IMR-90 (cell line): ENCODE measurements around the gene ZNF546. TPM values are rescaled to one million over a fixed set of nuclear protein-coding genes. Genes with fewer than 3 reads are reported as not detected.

Experiments used
- ATAC-seq: fragments of 200-7000 bp; cut with Tn5 transposase; 2 replicates; pipeline ENCODE4 v1.9.1; 2020; ENCODE audit warnings: low read depth, mild to moderate bottlenecking, moderate library complexity
- BruUV-seq: library from RNA; stranded (reverse); fragments of 400-500 nt; replicated peaks from 2 replicates; lab custom pipeline; 2021; lab: Mats Ljungman, UMichigan
- CTCF ChIA-PET: fragments of 300-600 bp; formaldehyde crosslinking; extraction: SDS; loops from one replicate; lab custom pipeline; 2021; ENCODE audit warnings: antibody characterized with exemption; lab: Yijun Ruan, JAX
- POLR2A ChIA-PET: fragments of 300-600 bp; sonication (Branson Sonifier 250); formaldehyde crosslinking; loops from one replicate; lab custom pipeline; 2022; ENCODE audit warnings: antibody characterized with exemption; ENCODE audit not compliant: unreplicated experiment; lab: Charles Lee
- DNase-seq: peaks from one replicate; pipeline ENCODE4 v3.0.0; 2013
- H2AFZ ChIP-seq: replicated peaks from 2 replicates; pipeline ENCODE3; 2013; ENCODE audit warnings: low read length, mild to moderate bottlenecking; ENCODE audit not compliant: poor library complexity
- H2AK5ac ChIP-seq: 2 replicates; pipeline ENCODE4 v1.6.1; 2013; ENCODE audit warnings: low read depth, low read length, inconsistent platforms
- H2AK9ac ChIP-seq: replicated peaks from 2 replicates; pipeline ENCODE3; 2013; ENCODE audit warnings: mild to moderate bottlenecking, low read depth, low read length, moderate library complexity; ENCODE audit not compliant: poor library complexity
- H2BK120ac ChIP-seq: 2 replicates; pipeline ENCODE4 v1.6.1; 2013; ENCODE audit warnings: low read depth, low read length, inconsistent platforms
- H2BK15ac ChIP-seq: 3 replicates; pipeline ENCODE4 v1.6.1; 2013; ENCODE audit warnings: low read depth, low read length, inconsistent platforms
- H2BK20ac ChIP-seq: 2 replicates; pipeline ENCODE4 v1.6.1; 2013; ENCODE audit warnings: low read depth, mild to moderate bottlenecking, inconsistent platforms, low read length, moderate library complexity
- H2BK5ac ChIP-seq: 2 replicates; pipeline ENCODE4 v1.6.1; 2013; ENCODE audit warnings: mild to moderate bottlenecking, low read depth, low read length, inconsistent platforms; ENCODE audit not compliant: poor library complexity, severe bottlenecking
- H3K14ac ChIP-seq: replicated peaks from 2 replicates; pipeline ENCODE4 v1.6.1; 2013; ENCODE audit warnings: low read depth, low read length, inconsistent platforms
- H3K18ac ChIP-seq: 2 replicates; pipeline ENCODE4 v1.6.1; 2013; ENCODE audit warnings: low read depth, low read length, control low read depth
- H3K23ac ChIP-seq: 2 replicates; pipeline ENCODE4 v1.6.1; 2013; ENCODE audit warnings: low read depth, low read length, inconsistent platforms
- H3K27ac ChIP-seq: 2 replicates; pipeline ENCODE4 v1.5.1; 2013; ENCODE audit warnings: mild to moderate bottlenecking, control low read depth, low read length; ENCODE audit not compliant: insufficient read depth
- H3K27me3 ChIP-seq: 2 replicates; pipeline ENCODE4 v1.6.1; 2013; ENCODE audit warnings: low read length; ENCODE audit not compliant: control insufficient read depth, insufficient read depth
- H3K36me3 ChIP-seq: 2 replicates; pipeline ENCODE4 v1.6.1; 2013; ENCODE audit warnings: low read length, mixed read lengths; ENCODE audit not compliant: control insufficient read depth, insufficient read depth
- H3K4ac ChIP-seq: 2 replicates; pipeline ENCODE4 v1.6.1; 2013; ENCODE audit warnings: low read depth, low read length, inconsistent platforms
- H3K4me1 ChIP-seq: 2 replicates; pipeline ENCODE4 v1.6.1; 2013; ENCODE audit warnings: low read length, mixed read lengths; ENCODE audit not compliant: control insufficient read depth, insufficient read depth
- H3K4me2 ChIP-seq: 2 replicates; pipeline ENCODE4 v1.6.1; 2013; ENCODE audit warnings: low read depth, mild to moderate bottlenecking, control low read depth, low read length, moderate library complexity
- H3K4me3 ChIP-seq: 2 replicates; pipeline ENCODE4 v1.5.1; 2013; ENCODE audit warnings: low read depth, mild to moderate bottlenecking, control low read depth, low read length, moderate library complexity; ENCODE audit not compliant: insufficient read depth
- H3K56ac ChIP-seq: 2 replicates; pipeline ENCODE4 v1.6.1; 2013; ENCODE audit warnings: low read length, inconsistent platforms; ENCODE audit not compliant: insufficient read depth; ENCODE audit errors: extremely low read depth
- H3K79me1 ChIP-seq, 2 experiments: 2 replicates each; pipeline ENCODE4 v1.6.1; 2013; ENCODE audit warnings: low read length in 2 of 2, inconsistent platforms in 1 of 2, low read depth in 1 of 2
- H3K9ac ChIP-seq: 2 replicates; pipeline ENCODE4 v1.6.1; 2013; ENCODE audit warnings: low read depth, low read length, control low read depth
- H3K9me1 ChIP-seq: 2 replicates; pipeline ENCODE4 v1.6.1; 2013; ENCODE audit warnings: low read length, inconsistent platforms; ENCODE audit not compliant: insufficient read depth
- H3K9me3 ChIP-seq: 2 replicates; pipeline ENCODE4 v1.6.1; 2013; ENCODE audit warnings: low read length; ENCODE audit not compliant: control insufficient read depth, insufficient read depth
- H4K20me1 ChIP-seq: 2 replicates; pipeline ENCODE4 v1.6.1; 2013; ENCODE audit warnings: low read length, inconsistent platforms; ENCODE audit not compliant: insufficient read depth
- H4K5ac ChIP-seq: 2 replicates; pipeline ENCODE4 v1.6.1; 2013; ENCODE audit warnings: mild to moderate bottlenecking, low read depth, low read length, control low read depth
- H4K8ac ChIP-seq, 2 experiments: 2 replicates each; pipeline ENCODE4 v1.6.1; 2013; ENCODE audit warnings: low read depth in 2 of 2, low read length in 2 of 2, control low read depth in 1 of 2, inconsistent platforms in 1 of 2
- H4K91ac ChIP-seq: 2 replicates; pipeline ENCODE4 v1.6.1; 2013; ENCODE audit warnings: low read depth, low read length, inconsistent platforms; ENCODE audit not compliant: insufficient read depth
- BHLHE40 ChIP-seq: fragments of 150-350 bp; IDR thresholded peaks from 2 replicates; pipeline ENCODE4 v1.6.1; 2016; ENCODE audit warnings: mild to moderate bottlenecking, low read depth, low read length
- FOS ChIP-seq: fragments of 150-350 bp; IDR thresholded peaks from 2 replicates; pipeline ENCODE4 v1.6.1; 2016; ENCODE audit warnings: low read depth, low read length
- NFE2L2 ChIP-seq: fragments of 150-350 bp; IDR thresholded peaks from 2 replicates; pipeline ENCODE4 v1.6.1; 2016; ENCODE audit warnings: low read depth, mild to moderate bottlenecking, low read length
- USF2 ChIP-seq: fragments of 150-350 bp; IDR thresholded peaks from 2 replicates; pipeline ENCODE4 v1.6.1; 2017; ENCODE audit warnings: mild to moderate bottlenecking, antibody characterized with exemption, low read length, low read depth
- WGBS, 2 experiments: methylation state at CpG; one replicate each; pipeline versions ENCODE4 v1.1.5 to v1.1.7; 2013; ENCODE audit warnings: missing lambda C conversion rate in 2 of 2; ENCODE audit not compliant: insufficient read length in 1 of 2; ENCODE audit errors: extremely low coverage in 2 of 2; 5-methylcytosine and 5-hydroxymethylcytosine counted together
- dilution Hi-C: fragments of 300-500 bp; cut with HindIII; formaldehyde crosslinking; loops from one replicate; pipeline ENCODE4 v1.14.3; 2018; ENCODE audit warnings: low sequenced_read_pairs; ENCODE audit not compliant: unreplicated experiment
- in situ Hi-C: fragments of 300-500 bp; cut with MboI; formaldehyde crosslinking; loops from 3 replicates; pipeline ENCODE4 v1.14.3; 2019; ENCODE audit warnings: low sequenced_read_pairs, inconsistent platforms, mixed read lengths
- intact Hi-C: fragments of 100-400 bp; cut with micrococcal nuclease; formaldehyde crosslinking; loops from 2 replicates; pipeline ENCODE4 v1.10.0; 2022
- polyA plus RNA-seq, 3 experiments: library from polyadenylated mRNA; depleted of rRNA; stranded (reverse); fragments of >200 nt; gene quantifications; 2 replicates each; pipeline ENCODE4 v1.2.3, GENCODE V29; 2012; ENCODE audit warnings: low replicate concordance in 1 of 3
- total RNA-seq: library from RNA; depleted of rRNA; stranded (reverse); fragments of >200 nt; gene quantifications from 2 replicates; pipeline ENCODE4 v1.2.3, GENCODE V29; 2012

ZNF546 gene
- total and polyA plus RNA-seq, 2 of the 4 experiments (the other 2 are of a cell fraction) = 1.6 to 6.5 TPM

GRCh38 chr19:39969681-39970424 is 27.0 kb upstream of the ZNF546 start:
- DNase-seq (no peak), ATAC-seq (no peak)
- BruUV-seq = no TSS peak
- peak overlapping the region; percentile 97 for H2AK9ac ChIP-seq
- TF ChIP-seq BHLHE40 = no peak
- no peak for TF ChIP-seq USF2
- no peak for TF ChIP-seq NFE2L2
- no peak for TF ChIP-seq FOS
- H2AK5ac ChIP-seq = peak overlapping the region; percentile 22
- H4K8ac ChIP-seq = peak overlapping the region; percentile 14 to 87
- peak overlapping the region; percentile 95 for H3K4me2 ChIP-seq
- peak overlapping the region; percentile 82 for H3K4ac ChIP-seq
- H3K18ac ChIP-seq = no peak overlapping the region
- peak overlapping the region; percentile 88 for H3K14ac ChIP-seq
- peak overlapping the region; percentile 97 for H2AFZ ChIP-seq
- H3K27me3 ChIP-seq = no peaks in the 10 kb centered on the region
- no peaks in the 10 kb centered on the region for H3K9me3 ChIP-seq
- peak overlapping the region; percentile 78 for H4K91ac ChIP-seq
- H3K27ac ChIP-seq = peak overlapping the region; percentile 66
- POLR2A ChIA-PET = no interaction called here
- H3K56ac ChIP-seq = peak overlapping the region; percentile 33
- in situ Hi-C loops (loop anchor here (5.0 kb wide), 1 partner anchor 178 kb away; no protein-coding TSS in a partner anchor), dilution Hi-C loops (no loop called here), intact Hi-C loops (loop anchor here (1.0 to 2.0 kb wide), 2 partner anchors 123 to 177 kb away; partner anchors contain the start of gene FBL)
- CTCF ChIA-PET = interaction anchor here (0.6 to 1.9 kb wide), 7 partner anchors 16 to 1852 kb away, joined by 3 to 17 read pairs (median 4); partner anchors contain the start of genes FBL and ZNF546
- peaks cover 14 to 40% of the 10 kb centered on the region in 2 experiments for H3K79me1 ChIP-seq
- peak overlapping the region; percentile 71 for H3K9ac ChIP-seq
- H4K20me1 ChIP-seq = peaks cover 4% of the 10 kb centered on the region; the same call in 1 of the 2 replicates
- peaks cover 22% of the 10 kb centered on the region for H3K36me3 ChIP-seq
- H3K4me1 ChIP-seq = peaks cover 2% of the 10 kb centered on the region; the same call in 1 of the 2 replicates
- H2BK5ac ChIP-seq = peak overlapping the region; percentile 47
- 28% methylated on average over 2 of the region's 13 CpGs; no CpG with 5 or more reads in 1 of the 2 experiments for WGBS, 2 experiments
- no peak overlapping the region for H2BK120ac ChIP-seq
- peak overlapping the region; percentile 62 for H3K4me3 ChIP-seq
- H2BK15ac ChIP-seq = no peak overlapping the region
- peak overlapping the region; percentile 70 for H3K23ac ChIP-seq
- no peak overlapping the region for H2BK20ac ChIP-seq
- H3K9me1 ChIP-seq = no peaks in the 10 kb centered on the region
- H4K5ac ChIP-seq = peak overlapping the region; percentile 73
